OCI-LY7 (cell line): Measurements from ENCODE around the gene PTPRQ. TPM values are rescaled to one million over a fixed set of nuclear protein-coding genes. Genes with fewer than 3 reads are reported as not detected.

ENCODE experiments used
- BruUV-seq: library from RNA; stranded (reverse); fragments of 400-500 nt; replicated peaks from 2 replicates; lab custom pipeline; 2021; lab: Mats Ljungman, UMichigan
- CTCF ChIA-PET: fragments of 300-600 bp; sonication (Branson Sonifier 250); formaldehyde crosslinking; loops from one replicate; lab custom pipeline; 2022; ENCODE audit warnings: antibody characterized with exemption; ENCODE audit not compliant: unreplicated experiment; lab: Charles Lee
- POLR2A ChIA-PET: fragments of 300-600 bp; sonication (Branson Sonifier 250); formaldehyde crosslinking; loops from one replicate; lab custom pipeline; 2022; ENCODE audit warnings: antibody characterized with exemption; lab: Charles Lee
- DNase-seq: peaks from one replicate; pipeline ENCODE4 v3.0.0-alpha.2; 2015; ENCODE audit warnings: low spot score
- H2AFZ ChIP-seq: fragments of 200-600 bp; sonication (generic), shearing (Covaris generic); 2 replicates; pipeline ENCODE4 v1.6.1; 2014; ENCODE audit warnings: mild to moderate bottlenecking, antibody characterized with exemption, low read length, moderate library complexity
- H3K27ac ChIP-seq: fragments of 200-600 bp; sonication (generic); 2 replicates; pipeline ENCODE4 v1.5.1; 2014; ENCODE audit warnings: mixed run types, low read depth, mild to moderate bottlenecking, moderate library complexity, low read length, inconsistent platforms; ENCODE audit not compliant: poor library complexity, severe bottlenecking
- H3K36me3 ChIP-seq: fragments of 200-600 bp; sonication (generic); 2 replicates; pipeline ENCODE4 v1.6.1; 2014; ENCODE audit warnings: mild to moderate bottlenecking, antibody characterized with exemption, low read length, moderate library complexity, mixed read lengths; ENCODE audit not compliant: insufficient read depth
- H3K4me1 ChIP-seq: fragments of 200-600 bp; sonication (generic); 2 replicates; pipeline ENCODE4 v1.5.1; 2014; ENCODE audit warnings: mild to moderate bottlenecking, low read length; ENCODE audit not compliant: insufficient read depth, poor library complexity, severe bottlenecking
- H3K4me2 ChIP-seq: fragments of 200-600 bp; sonication (generic); 2 replicates; pipeline ENCODE4 v1.6.1; 2014; ENCODE audit warnings: mild to moderate bottlenecking, low read length
- H3K4me3 ChIP-seq: fragments of 200-600 bp; sonication (generic); 2 replicates; pipeline ENCODE4 v1.5.1; 2014; ENCODE audit warnings: mild to moderate bottlenecking, low read depth, low read length; ENCODE audit not compliant: poor library complexity, severe bottlenecking
- H3K79me2 ChIP-seq: fragments of 200-600 bp; sonication (generic); 2 replicates; pipeline ENCODE4 v1.6.1; 2016; ENCODE audit warnings: low read depth, mild to moderate bottlenecking, low read length, moderate library complexity, mixed read lengths; ENCODE audit not compliant: insufficient read depth
- H3K9me2 ChIP-seq: fragments of 200-600 bp; sonication (generic); 2 replicates; pipeline ENCODE4 v1.6.1; 2016; ENCODE audit warnings: mild to moderate bottlenecking, low read length, mixed read lengths; ENCODE audit not compliant: insufficient read depth
- H3K9me3 ChIP-seq: fragments of 200-600 bp; sonication (generic); 2 replicates; pipeline ENCODE4 v1.6.1; 2014; ENCODE audit warnings: mild to moderate bottlenecking, mixed run types, low read length, mixed read lengths
- H4K20me1 ChIP-seq: fragments of 200-600 bp; sonication (generic); 2 replicates; pipeline ENCODE4 v1.6.1; 2014; ENCODE audit warnings: mild to moderate bottlenecking, antibody characterized with exemption, low read length, moderate library complexity, mixed read lengths; ENCODE audit not compliant: insufficient read depth
- EZH2phosphoT487 ChIP-seq: fragments of 200-600 bp; sonication (generic); IDR thresholded peaks from 2 replicates; pipeline ENCODE4 v1.6.1; 2018; ENCODE audit warnings: low read depth, borderline replicate concordance, mild to moderate bottlenecking, mixed run types, antibody characterized with exemption, low read length, moderate library complexity, mixed read lengths
- intact Hi-C: fragments of 100-400 bp; cut with micrococcal nuclease; formaldehyde crosslinking; loops from one replicate; pipeline ENCODE4 v1.10.0; 2022; ENCODE audit not compliant: unreplicated experiment
- total RNA-seq, 2 experiments: library from RNA; depleted of rRNA in 1 of 2; stranded (reverse); fragments of >200 nt in 1 of 2; shearing (Covaris generic) in 1 of 2; gene quantifications; 2 replicates each; pipeline ENCODE4 v1.2.3, GENCODE V29; 2014 to 2022
- TF ChIP-seq, protein P1 (sequence below): fragments of 200-600 bp; sonication (generic); conservative IDR thresholded peaks from 2 replicates; pipeline ENCODE4 v1.5.1; 2014; ENCODE audit warnings: mild to moderate bottlenecking, antibody characterized with exemption, low read length, moderate library complexity, mixed read lengths

The PTPRQ gene
- total RNA-seq, 2 experiments from 2014 or later: not detected

DNA sequence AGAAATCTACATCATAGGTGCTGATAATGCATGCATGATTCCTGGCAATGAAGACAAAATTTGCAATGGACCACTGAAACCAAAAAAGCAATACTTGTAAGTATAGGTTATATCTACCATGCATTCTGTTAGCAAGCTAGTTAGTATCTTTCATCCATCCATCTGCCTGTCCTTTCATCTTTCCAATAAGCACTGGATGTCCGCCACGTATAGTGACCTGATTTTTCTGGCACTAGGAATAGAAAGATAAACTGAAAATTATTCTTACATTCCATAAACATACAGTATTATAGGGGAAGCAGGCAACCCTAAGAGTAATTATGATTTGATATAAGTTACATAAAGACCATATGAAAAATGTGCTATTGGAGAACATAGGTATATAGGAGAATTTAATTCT lies 176.2 kb downstream of the PTPRQ start:
- Histone ChIP-seq H3K27ac (no peak overlapping the region), H2AFZ (no peak overlapping the region), H3K4me1 (no peaks in the 10 kb centered on the region), H3K9me3 (no peaks in the 10 kb centered on the region), H3K36me3 (no peaks in the 10 kb centered on the region), H3K9me2 (no peaks in the 10 kb centered on the region), H4K20me1 (no peaks in the 10 kb centered on the region), H3K4me2 (no peak overlapping the region), H3K4me3 (no peak overlapping the region), H3K79me2 (no peaks in the 10 kb centered on the region)
- ChIA-PET CTCF (no interaction called here), POLR2A (interaction anchor here (0.7 to 0.8 kb wide), 2 partner anchors 13 to 18 kb away, joined by 3 to 4 read pairs; no protein-coding TSS in a partner anchor)
- intact Hi-C loops: no loop called here
- TF ChIP-seq, protein P1, sequence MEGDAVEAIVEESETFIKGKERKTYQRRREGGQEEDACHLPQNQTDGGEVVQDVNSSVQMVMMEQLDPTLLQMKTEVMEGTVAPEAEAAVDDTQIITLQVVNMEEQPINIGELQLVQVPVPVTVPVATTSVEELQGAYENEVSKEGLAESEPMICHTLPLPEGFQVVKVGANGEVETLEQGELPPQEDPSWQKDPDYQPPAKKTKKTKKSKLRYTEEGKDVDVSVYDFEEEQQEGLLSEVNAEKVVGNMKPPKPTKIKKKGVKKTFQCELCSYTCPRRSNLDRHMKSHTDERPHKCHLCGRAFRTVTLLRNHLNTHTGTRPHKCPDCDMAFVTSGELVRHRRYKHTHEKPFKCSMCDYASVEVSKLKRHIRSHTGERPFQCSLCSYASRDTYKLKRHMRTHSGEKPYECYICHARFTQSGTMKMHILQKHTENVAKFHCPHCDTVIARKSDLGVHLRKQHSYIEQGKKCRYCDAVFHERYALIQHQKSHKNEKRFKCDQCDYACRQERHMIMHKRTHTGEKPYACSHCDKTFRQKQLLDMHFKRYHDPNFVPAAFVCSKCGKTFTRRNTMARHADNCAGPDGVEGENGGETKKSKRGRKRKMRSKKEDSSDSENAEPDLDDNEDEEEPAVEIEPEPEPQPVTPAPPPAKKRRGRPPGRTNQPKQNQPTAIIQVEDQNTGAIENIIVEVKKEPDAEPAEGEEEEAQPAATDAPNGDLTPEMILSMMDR: no peak
- TF ChIP-seq EZH2phosphoT487: no peak
- BruUV-seq: no TSS peak
- no peak for DNase-seq

DNA sequence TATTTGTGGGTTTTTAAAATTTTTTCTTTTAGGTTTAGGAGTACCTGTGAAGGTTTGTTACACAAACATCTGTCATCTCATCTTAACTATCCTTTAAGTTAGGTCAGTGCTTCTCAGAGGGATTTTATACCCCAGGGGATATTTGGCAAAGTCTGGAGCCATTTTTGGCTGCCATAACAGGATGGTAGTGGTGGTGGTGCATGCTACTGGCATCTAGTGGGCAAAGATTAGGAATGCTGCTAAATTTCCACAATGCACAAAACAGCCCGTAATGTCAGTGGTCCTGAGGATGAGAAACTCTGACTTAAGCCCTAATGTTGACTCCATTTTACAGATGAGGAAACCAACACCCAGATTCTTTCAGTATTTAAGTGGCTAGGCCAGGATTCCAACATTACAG lies 178.2 kb downstream of the PTPRQ start:
- Histone ChIP-seq H3K9me2 (no peaks in the 10 kb centered on the region), H3K9me3 (no peaks in the 10 kb centered on the region), H3K4me2 (no peak overlapping the region), H3K79me2 (no peaks in the 10 kb centered on the region), H2AFZ (no peak overlapping the region), H3K4me1 (no peaks in the 10 kb centered on the region), H4K20me1 (no peaks in the 10 kb centered on the region), H3K27ac (no peak overlapping the region), H3K36me3 (no peaks in the 10 kb centered on the region), H3K4me3 (no peak overlapping the region)
- DNase-seq: peak; percentile 7
- TF ChIP-seq, protein P1: peak; percentile 52
- no peak for TF ChIP-seq EZH2phosphoT487
- CTCF ChIA-PET: no interaction called here
- BruUV-seq: no TSS peak
- intact Hi-C loops: no loop called here
- POLR2A ChIA-PET: no interaction called here

DNA sequence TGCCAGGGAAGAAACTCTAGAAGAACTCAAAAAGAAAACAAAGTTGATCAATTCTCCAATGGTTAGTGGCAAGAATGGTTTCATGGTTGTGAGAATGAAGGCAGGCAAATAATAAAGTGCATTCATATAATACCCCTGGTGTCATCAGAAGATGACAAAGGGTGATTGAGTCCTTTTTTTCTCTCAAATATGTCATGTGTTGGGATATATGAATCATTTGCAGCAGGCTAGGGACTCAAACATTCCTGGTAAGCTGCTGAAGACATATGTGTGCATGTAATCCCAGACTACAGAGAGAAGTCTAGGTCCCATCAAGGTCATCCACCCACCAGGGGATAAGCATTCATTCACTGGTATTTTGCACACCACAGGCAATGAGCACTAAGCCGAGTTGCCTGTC lies 181.0 kb downstream of the PTPRQ start:
- intact Hi-C loops: no loop called here
- ChIA-PET CTCF (no interaction called here), POLR2A (no interaction called here)
- no TSS peak for BruUV-seq
- Histone ChIP-seq H3K9me2 (no peaks in the 10 kb centered on the region), H3K4me2 (no peak overlapping the region), H3K9me3 (no peaks in the 10 kb centered on the region), H3K4me1 (no peaks in the 10 kb centered on the region), H4K20me1 (no peaks in the 10 kb centered on the region), H3K79me2 (no peaks in the 10 kb centered on the region), H3K36me3 (no peaks in the 10 kb centered on the region), H3K4me3 (no peak overlapping the region), H2AFZ (no peak overlapping the region), H3K27ac (no peak overlapping the region)
- TF ChIP-seq EZH2phosphoT487: no peak
- TF ChIP-seq, protein P1: no peak
- no peak for DNase-seq
